HG03139 (cell line): ENCODE measurements around the gene PBX4.

Experiments
- ATAC-seq: cut with Tn5 transposase; IDR thresholded peaks from one replicate; pipeline ENCODE4 v1.9.1; 2021; ENCODE audit not compliant: unreplicated experiment

Gene PBX4

GRCh38 chr19:19558636-19559035 lies 59.9 kb downstream of the PBX4 start:
- ATAC-seq, result no peak

- no peak for ATAC-seq
Measured at GRCh38 chr19:19558055-19558454, 60.4 kb downstream of the PBX4 start.

- ATAC-seq, result no peak
Measured at GRCh38 chr19:19554074-19555023, 64.1 kb downstream of the PBX4 start.

- no peak for ATAC-seq
Measured at GRCh38 chr19:19553670-19554069, 64.8 kb downstream of the PBX4 start.

- ATAC-seq, result no peak
Measured at GRCh38 chr19:19552798-19553197, 65.7 kb downstream of the PBX4 start.

GRCh38 chr19:19551853-19552192 lies 66.7 kb downstream of the PBX4 start:
- no peak for ATAC-seq

- ATAC-seq, result no peak
Measured at GRCh38 chr19:19550972-19551852, 67.3 kb downstream of the PBX4 start.

- ATAC-seq, result no peak
Measured at GRCh38 chr19:19550485-19550929, 68.0 kb downstream of the PBX4 start.

- no peak for ATAC-seq
Measured at GRCh38 chr19:19549804-19550464, 68.6 kb downstream of the PBX4 start.

GRCh38 chr19:19548915-19549759 lies 69.3 kb downstream of the PBX4 start:
- ATAC-seq, result no peak

GRCh38 chr19:19547674-19548336 lies 70.7 kb downstream of the PBX4 start:
- ATAC-seq, result no peak

- ATAC-seq, result no peak
Measured at GRCh38 chr19:19546751-19547162, 71.7 kb downstream of the PBX4 start.

- no peak for ATAC-seq
Measured at GRCh38 chr19:19545707-19546106, 72.8 kb downstream of the PBX4 start.

GRCh38 chr19:19544954-19545591 lies 73.4 kb downstream of the PBX4 start:
- ATAC-seq, result no peak

- ATAC-seq, result no peak
Measured at GRCh38 chr19:19544257-19544953, 74.1 kb downstream of the PBX4 start.

- ATAC-seq, result no peak
Measured at GRCh38 chr19:19543640-19544039, 74.8 kb downstream of the PBX4 start.

- no peak for ATAC-seq
Measured at GRCh38 chr19:19543101-19543500, 75.4 kb downstream of the PBX4 start.

GRCh38 chr19:19542507-19542906 lies 76.0 kb downstream of the PBX4 start:
- ATAC-seq, result no peak

- ATAC-seq, result no peak
Measured at GRCh38 chr19:19541616-19542015, 76.9 kb downstream of the PBX4 start.
